Measurements from ENCODE around the gene CPA1.

CPA1 gene

GRCh38 chr7:130379921-130380860, at the start of gene CPA1:
Gene CPA1, plus strand, starts transcription at chr7:130380494. Its CDS starts 27 bp downstream, at chr7:130380521.
- no peak for DNase-seq (ENCODE audit: low read depth in 2 of 3, low spot score in 2 of 3)

GRCh38 chr7:130332259-130333053, 47.8 kb upstream of the CPA1 start:
- no peak for DNase-seq (ENCODE audit: low read depth in 2 of 3, low spot score in 2 of 3)

- no peak for DNase-seq (ENCODE audit: low read depth in 2 of 3, low spot score in 2 of 3)
Measured at GRCh38 chr7:130333832-130334231, 46.5 kb upstream of the CPA1 start.

GRCh38 chr7:130334274-130334673, 46.0 kb upstream of the CPA1 start:
- no peak for DNase-seq (ENCODE audit: low read depth in 2 of 3, low spot score in 2 of 3)

- DNase-seq (ENCODE audit: low read depth in 2 of 3, low spot score in 2 of 3) = no peak
Measured at GRCh38 chr7:130337410-130337971, 42.8 kb upstream of the CPA1 start.

GRCh38 chr7:130338233-130338632, 42.1 kb upstream of the CPA1 start:
- DNase-seq (ENCODE audit: low read depth in 2 of 3, low spot score in 2 of 3) = no peak

- DNase-seq (ENCODE audit: low read depth in 2 of 3, low spot score in 2 of 3) = no peak
Measured at GRCh38 chr7:130341882-130342281, 38.4 kb upstream of the CPA1 start.

GRCh38 chr7:130342701-130343380, 37.5 kb upstream of the CPA1 start:
- DNase-seq (ENCODE audit: low read depth in 2 of 3, low spot score in 2 of 3) = no peak

- no peak for DNase-seq (ENCODE audit: low read depth in 2 of 3, low spot score in 2 of 3)
Measured at GRCh38 chr7:130344271-130344866, 35.9 kb upstream of the CPA1 start, which contains the start of gene CPA5. Gene CPA5, plus strand, starts transcription at chr7:130344816. Its CDS starts 1,670 bp downstream, at chr7:130346486.

- DNase-seq (ENCODE audit: low read depth in 2 of 3, low spot score in 2 of 3) = no peak
Measured at GRCh38 chr7:130345136-130345535, 35.2 kb upstream of the CPA1 start.

GRCh38 chr7:130345725-130346124, 34.6 kb upstream of the CPA1 start:
- DNase-seq (ENCODE audit: low read depth in 2 of 3, low spot score in 2 of 3) = no peak

GRCh38 chr7:130346177-130346905, 34.0 kb upstream of the CPA1 start:
- DNase-seq (ENCODE audit: low read depth in 2 of 3, low spot score in 2 of 3) = no peak

- DNase-seq (ENCODE audit: low read depth in 2 of 3, low spot score in 2 of 3) = no peak
Measured at GRCh38 chr7:130346941-130347340, 33.4 kb upstream of the CPA1 start.

- no peak for DNase-seq (ENCODE audit: low read depth in 2 of 3, low spot score in 2 of 3)
Measured at GRCh38 chr7:130349911-130350782, 30.1 kb upstream of the CPA1 start.

GRCh38 chr7:130350945-130351790, 29.1 kb upstream of the CPA1 start:
- no peak for DNase-seq (ENCODE audit: low read depth in 2 of 3, low spot score in 2 of 3)

GRCh38 chr7:130351791-130352090, 28.6 kb upstream of the CPA1 start:
- no peak for DNase-seq (ENCODE audit: low read depth in 2 of 3, low spot score in 2 of 3)

GRCh38 chr7:130352194-130353074, 27.9 kb upstream of the CPA1 start:
- no peak for DNase-seq (ENCODE audit: low read depth in 2 of 3, low spot score in 2 of 3)
